Measurements from ENCODE around the gene PEX6.
A peak's percentile ranks its signal among the peaks of the same experiment; 100 is the strongest.
"Not testable (repeated sequence)": the region's sequence is repeated elsewhere in the genome, so short reads cannot be mapped to it uniquely, and the experiment has no call there.

PEX6 gene

GRCh38 chr6:42998205-42998604, 19.2 kb upstream of the PEX6 start:
- DNase-seq: not testable (repeated sequence)

DNA sequence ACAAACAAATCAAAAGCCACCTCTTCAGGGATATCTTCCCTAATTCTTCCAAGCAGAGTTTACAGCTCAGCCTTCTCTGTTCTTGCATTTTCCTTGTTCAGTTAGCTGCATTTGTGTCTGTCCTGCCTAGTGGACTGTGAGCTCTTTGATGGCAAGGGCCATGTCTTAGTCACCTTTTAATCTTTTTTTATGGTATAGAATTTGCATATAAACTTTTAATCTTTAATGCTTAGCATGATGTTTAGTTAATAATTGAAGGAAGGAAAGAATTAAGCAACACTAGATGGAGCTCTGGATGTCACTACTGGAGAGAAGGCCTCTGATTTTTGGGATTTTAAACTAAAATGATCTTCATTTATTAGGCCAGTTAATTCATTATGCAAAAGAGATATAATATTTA, 17.5 kb upstream of the PEX6 start:
- no peak for DNase-seq

GRCh38 chr6:42993445-42993844, 14.5 kb upstream of the PEX6 start:
- DNase-seq: no peak

DNA sequence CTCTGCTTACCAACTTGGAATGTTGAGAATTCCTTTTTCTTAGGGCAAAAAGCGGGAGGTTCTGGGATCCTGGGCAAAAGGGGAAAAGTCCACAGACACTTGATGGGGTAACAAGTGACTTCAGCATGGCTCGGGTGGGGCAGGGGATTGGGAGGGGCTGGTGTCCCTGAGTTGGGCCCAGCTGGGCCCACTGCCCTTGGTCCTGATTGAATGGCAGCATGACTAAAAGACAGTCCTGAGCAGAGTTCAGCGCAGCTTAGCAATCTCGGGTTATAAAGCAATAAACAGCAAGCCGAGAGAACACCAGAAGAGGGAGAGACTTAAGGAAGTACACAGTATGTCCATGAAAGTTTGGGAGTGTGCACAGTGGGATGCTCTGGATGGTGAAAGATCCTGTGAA, 10.9 kb upstream of the PEX6 start:
- DNase-seq: no peak

- DNase-seq: no peak
Measured at GRCh38 chr6:42988486-42989020, 9.6 kb upstream of the PEX6 start.

DNA sequence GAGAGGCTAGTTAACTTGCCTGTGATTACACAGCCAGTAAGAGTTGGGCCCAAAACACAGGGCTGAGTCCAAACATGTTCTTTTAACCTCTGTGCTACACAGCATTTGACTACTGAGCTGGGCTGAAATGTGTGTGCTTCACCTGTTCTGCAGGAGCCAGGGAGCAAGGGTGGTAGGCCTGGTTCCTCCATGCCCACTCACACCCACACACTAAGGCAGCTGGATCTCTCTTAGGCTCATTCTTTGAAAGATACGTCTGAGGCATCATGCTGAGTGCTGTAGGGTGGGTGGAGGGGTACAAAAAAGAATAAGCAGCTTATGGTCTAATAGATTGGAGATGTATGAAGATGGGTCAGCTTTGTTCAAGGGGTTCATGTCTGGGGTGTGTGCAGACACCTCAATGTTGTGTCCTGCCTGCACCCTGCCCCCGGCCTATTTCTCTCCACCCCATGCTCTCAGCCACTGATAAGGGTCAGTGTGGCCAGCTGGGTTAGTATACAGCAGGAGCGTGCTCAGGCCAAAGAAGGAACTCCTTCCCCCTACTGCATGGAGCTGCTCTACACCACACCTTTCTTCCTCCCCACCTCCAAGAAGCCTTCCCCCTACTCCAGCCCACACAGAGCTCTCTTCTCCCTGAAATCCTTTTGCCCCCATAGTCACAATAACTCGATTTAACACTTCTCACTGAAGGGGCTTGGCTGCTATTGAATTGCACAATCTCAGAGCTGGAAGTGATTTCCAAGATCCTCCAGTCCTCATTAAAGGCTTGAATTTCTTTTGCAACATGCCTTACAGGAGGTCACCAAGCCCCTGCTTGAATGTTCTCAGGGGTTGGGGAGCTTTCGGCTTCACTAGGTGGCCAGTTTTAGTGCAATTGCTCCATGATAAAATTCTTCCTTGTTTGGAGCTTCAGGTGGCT, 8.8 kb upstream of the PEX6 start:
- DNase-seq: no peak

DNA sequence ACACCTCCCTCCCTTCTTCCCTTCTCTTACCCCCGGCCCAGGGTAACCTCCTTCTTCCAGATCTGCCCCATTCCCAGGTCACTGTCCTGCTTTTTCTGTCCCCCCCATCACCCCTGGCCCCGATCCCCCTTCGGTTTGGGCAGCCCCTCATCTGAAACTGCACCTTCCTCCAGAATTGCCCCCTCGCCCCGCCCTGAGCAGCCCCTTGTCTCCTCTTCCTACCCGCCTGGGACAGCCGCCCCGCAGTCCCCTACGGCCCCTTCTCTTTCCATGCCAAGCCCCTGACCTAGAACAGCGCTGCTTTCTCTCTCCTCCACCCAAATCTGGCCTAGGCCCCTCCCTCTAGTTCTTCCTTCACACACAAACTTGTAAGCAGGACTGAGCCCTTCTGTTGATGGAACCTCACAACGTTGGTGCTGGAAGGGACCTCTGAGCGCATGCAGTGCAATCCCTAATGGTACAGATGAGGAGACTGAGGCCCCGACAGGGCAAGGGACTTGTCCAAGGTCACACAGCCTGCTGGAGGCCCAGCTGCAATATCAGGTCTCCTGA, 6.0 kb upstream of the PEX6 start:
- DNase-seq: no peak

- DNase-seq: peak; percentile 66
Measured at GRCh38 chr6:42984001-42984923, 5.3 kb upstream of the PEX6 start, which contains the start of gene PPP2R5D. Gene PPP2R5D (plus strand): TSS chr6:42984570. CDS start chr6:42984678, 108 bp downstream.

GRCh38 chr6:42981836-42982235, 2.9 kb upstream of the PEX6 start:
- DNase-seq: no peak

DNA sequence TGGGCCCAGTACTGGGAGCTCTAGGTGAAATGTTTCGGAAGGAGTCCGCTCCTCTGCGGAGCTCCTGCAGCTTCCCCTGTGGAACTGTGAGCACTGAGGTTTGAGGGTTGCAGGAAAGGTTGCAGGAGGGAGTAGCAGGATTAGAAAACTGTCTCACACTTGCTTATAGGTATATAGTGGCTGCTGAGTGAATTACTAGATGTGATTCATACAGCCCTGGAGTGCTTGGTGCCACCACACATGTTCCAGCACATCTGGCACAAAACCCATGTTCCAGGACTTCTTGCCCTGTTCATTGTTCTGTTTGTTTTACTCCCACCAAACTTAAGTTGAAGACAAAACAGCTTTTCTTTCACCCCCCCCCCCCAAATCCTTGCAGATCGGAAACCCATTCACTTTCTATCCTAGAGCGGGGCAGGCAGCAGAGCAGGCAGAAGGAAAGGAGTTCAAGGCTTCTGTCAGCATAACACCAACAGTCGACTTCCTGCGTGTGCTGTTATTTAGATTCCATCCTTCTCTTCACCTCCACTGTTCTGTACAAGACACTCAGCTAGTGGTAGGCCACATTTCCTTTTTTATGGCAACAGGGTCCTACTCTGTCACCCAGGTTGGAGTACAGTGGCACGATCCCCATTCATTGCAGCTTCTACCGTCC, 669 bp upstream of the PEX6 start:
- DNase-seq: no peak

DNA sequence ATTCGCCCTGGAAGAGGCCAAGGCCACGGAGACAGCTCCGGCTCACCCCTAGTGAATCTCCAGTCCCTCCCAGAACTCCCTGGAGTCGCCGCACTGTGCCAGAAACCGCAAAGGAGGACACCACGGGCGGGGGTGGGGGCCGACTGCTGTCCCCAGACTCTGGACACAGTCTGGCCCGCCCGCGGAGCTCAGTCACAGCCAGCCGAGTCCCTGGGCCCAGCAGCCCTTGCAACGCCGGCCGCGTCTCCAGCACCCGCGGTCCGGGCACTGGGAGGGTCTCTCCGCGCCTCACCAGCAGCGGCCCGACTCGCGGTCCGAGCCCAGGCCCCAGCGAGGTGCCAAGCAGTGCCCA, 518 bp downstream of the PEX6 start:
- DNase-seq: no peak

- no peak for DNase-seq
Measured at GRCh38 chr6:42974919-42975505, 4.0 kb downstream of the PEX6 start.

DNA sequence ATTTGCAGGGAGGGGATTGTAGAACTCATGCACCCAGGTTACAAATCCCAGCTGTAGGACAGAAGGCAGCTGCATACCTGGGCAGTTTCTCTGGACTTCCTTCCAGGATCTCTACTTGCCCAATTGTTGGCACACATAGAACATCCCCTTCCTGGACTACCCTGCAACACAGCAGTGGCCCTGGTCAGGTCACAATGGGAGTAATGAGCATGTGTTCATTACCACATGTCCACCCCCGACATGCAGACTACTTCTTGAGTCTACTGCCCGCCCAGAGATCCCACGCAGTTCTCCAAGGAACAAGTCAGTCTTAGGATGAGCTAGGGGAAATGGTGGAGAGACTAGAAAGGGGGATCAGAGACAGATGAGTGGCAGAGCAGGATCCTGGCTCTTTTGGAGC, 5.1 kb downstream of the PEX6 start:
- no peak for DNase-seq

DNA sequence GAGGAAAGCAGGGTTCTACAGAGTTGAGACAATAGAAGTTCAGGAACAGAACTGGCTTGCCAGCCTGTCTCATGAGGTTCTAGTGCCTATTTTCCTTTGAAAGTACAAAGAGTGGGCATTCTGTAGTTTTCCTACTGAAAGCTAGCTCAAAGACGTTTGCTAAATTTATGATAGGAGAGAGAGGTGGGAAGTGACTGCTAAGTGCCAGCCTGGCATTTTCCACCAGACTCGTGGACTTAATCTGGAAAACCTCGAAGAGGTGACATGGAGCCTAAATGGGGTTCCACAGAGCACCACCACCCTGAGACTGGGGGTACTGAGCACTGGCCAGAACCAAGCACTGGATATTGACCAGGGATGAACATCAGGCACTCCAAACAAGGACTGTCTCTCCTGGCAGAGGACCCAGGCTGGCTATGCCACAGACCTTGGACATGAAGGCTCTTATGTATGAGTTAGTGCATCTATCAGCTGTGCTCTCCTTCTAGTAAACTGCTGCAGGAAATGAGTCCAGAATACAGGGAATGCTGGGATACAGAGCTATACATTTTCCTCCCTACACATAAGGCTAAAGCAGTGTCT, 7.1 kb downstream of the PEX6 start:
- no peak for DNase-seq

GRCh38 chr6:42970871-42971612, 7.9 kb downstream of the PEX6 start:
- DNase-seq: no peak

GRCh38 chr6:42969934-42970333, 9.0 kb downstream of the PEX6 start:
- no peak for DNase-seq

GRCh38 chr6:42969431-42969830, 9.6 kb downstream of the PEX6 start:
- no peak for DNase-seq

GRCh38 chr6:42968783-42969182, 10.2 kb downstream of the PEX6 start:
- no peak for DNase-seq

GRCh38 chr6:42968126-42968701, 10.8 kb downstream of the PEX6 start:
- DNase-seq: no peak

- DNase-seq: no peak
Measured at GRCh38 chr6:42967228-42967627, 11.8 kb downstream of the PEX6 start.

GRCh38 chr6:42966571-42966970, 12.4 kb downstream of the PEX6 start:
- DNase-seq: no peak

Measured in activated gamma-delta T cell (primary cell).